GM23338 (cell line): ENCODE data around the gene KIAA0753.

Experiments used
- ETS1 ChIP-seq: IDR thresholded peaks from 2 replicates; pipeline ENCODE4 v1.6.1; 2016; ENCODE audit warnings: antibody characterized with exemption
- EZH2 ChIP-seq: fragments of 200-600 bp; sonication (generic); IDR thresholded peaks from one replicate; pipeline ENCODE4 v1.8.0; 2017; ENCODE audit warnings: antibody characterized with exemption, mild to moderate bottlenecking, low read depth; ENCODE audit not compliant: unreplicated experiment
- POLR2AphosphoS5 ChIP-seq: IDR thresholded peaks from 2 replicates; pipeline ENCODE4 v1.6.1; 2016; ENCODE audit warnings: antibody characterized with exemption, low read depth
- REST ChIP-seq: IDR thresholded peaks from one replicate; pipeline ENCODE4 v1.6.1; 2018; ENCODE audit warnings: antibody characterized with exemption; ENCODE audit not compliant: unreplicated experiment
- STAT1 ChIP-seq: IDR thresholded peaks from one replicate; pipeline ENCODE4 v1.6.1; 2016; ENCODE audit warnings: antibody characterized with exemption; ENCODE audit not compliant: unreplicated experiment
- ZNF114 ChIP-seq: fragments of 250-450 bp; sonication (Bioruptor Pico); IDR thresholded peaks from 2 replicates; pipeline ENCODE4 v1.5.0; 2020; ENCODE audit warnings: mild to moderate bottlenecking, moderate library complexity
- TF ChIP-seq, protein P1 (sequence below), 2 experiments: fragments of 200-600 bp in 1 of 2; sonication (generic) in 1 of 2; conservative IDR thresholded peaks; 2 replicates each; pipeline versions ENCODE4 v1.5.1 to v1.6.1; 2016 to 2017; ENCODE audit warnings: antibody characterized with exemption in 2 of 2, low read depth in 2 of 2, mild to moderate bottlenecking in 2 of 2, moderate library complexity in 1 of 2

DNA sequence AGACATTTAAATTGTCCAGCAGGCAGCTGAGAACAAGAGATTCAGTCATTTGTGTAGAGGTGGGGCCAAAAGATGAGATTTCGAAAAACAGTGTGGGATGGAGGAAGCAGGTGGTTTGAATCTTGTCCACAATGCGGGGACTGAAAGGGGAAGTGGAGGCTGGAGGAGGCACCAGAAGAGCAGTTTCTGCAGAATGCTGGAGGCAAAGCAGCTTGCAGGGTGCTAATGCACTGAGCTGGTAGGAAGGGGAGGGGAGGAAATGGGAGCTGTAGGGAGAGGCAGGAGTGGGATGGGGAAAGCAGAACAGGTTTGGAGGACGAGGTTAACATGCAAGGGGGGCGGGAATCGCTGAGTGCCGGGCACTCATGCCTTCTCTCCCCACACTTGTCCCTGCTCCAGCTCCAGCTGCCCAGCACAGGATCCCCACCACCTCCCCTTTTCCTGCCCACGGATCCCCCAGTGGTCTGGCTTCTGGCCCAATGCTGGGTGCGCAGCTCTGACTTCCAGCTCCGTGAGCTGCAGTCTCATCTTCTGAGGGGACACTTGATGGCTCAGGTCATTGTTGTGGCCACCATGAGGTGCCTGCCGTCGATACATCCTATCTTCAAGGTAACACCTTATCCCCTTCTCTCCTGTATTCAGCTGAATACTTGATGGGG, 20.4 kb upstream of the KIAA0753 start:
- TF ChIP-seq, protein P1, sequence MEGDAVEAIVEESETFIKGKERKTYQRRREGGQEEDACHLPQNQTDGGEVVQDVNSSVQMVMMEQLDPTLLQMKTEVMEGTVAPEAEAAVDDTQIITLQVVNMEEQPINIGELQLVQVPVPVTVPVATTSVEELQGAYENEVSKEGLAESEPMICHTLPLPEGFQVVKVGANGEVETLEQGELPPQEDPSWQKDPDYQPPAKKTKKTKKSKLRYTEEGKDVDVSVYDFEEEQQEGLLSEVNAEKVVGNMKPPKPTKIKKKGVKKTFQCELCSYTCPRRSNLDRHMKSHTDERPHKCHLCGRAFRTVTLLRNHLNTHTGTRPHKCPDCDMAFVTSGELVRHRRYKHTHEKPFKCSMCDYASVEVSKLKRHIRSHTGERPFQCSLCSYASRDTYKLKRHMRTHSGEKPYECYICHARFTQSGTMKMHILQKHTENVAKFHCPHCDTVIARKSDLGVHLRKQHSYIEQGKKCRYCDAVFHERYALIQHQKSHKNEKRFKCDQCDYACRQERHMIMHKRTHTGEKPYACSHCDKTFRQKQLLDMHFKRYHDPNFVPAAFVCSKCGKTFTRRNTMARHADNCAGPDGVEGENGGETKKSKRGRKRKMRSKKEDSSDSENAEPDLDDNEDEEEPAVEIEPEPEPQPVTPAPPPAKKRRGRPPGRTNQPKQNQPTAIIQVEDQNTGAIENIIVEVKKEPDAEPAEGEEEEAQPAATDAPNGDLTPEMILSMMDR (conservative IDR thresholded peaks at IDR 0.05; ENCODE audit: low read depth in 2 of 2), result no peak
- TF ChIP-seq REST (no peak), EZH2 (no peak), ETS1 (no peak), POLR2AphosphoS5 (no peak), STAT1 (no peak), ZNF114 (CRISPR knock-in tag) (no peak)
